Prostate gland (tissue), 2 donors: ENCODE results near the gene NUTM2B.
"Not testable (repeated sequence)": the region's sequence is repeated elsewhere in the genome, so short reads cannot be mapped to it uniquely, and the experiment has no call there.

Experiments used
- POLR2A ChIP-seq: fragments of 450-650 bp; IDR thresholded peaks from one replicate; pipeline ENCODE4 v1.6.1; 2016; ENCODE audit warnings: antibody characterized with exemption, mild to moderate bottlenecking
- TF ChIP-seq, protein P1 (sequence below), 4 experiments: fragments of 200-600 bp in 2 of 4; fragments of 450-650 bp in 2 of 4; sonication (generic) in 2 of 4; IDR thresholded peaks; 1 replicate in 3 of 4; 2 replicates in 1 of 4; pipeline ENCODE4 v1.5.1; 2016 to 2019; ENCODE audit warnings: antibody characterized with exemption in 4 of 4, mild to moderate bottlenecking in 2 of 4, moderate library complexity in 2 of 4

DNA sequence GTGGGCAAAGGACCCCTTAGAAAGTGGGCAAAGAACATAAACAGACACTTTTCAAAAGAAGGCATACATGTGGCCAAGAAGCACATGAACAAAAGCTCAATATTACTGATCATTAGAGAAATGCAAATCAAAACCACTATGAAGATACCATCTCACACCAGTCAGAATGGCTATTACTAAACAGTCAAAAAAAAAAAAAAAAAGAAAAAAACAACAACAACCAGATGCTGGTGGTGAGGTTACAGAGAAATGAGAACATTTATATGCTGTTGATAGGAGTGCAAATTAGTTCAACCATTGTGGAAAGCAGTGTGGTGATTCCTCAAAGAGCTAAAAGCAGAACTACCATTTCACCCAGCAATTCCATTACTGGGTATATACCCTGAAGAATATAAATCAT lies 50.6 kb downstream of the NUTM2B start:
- TF ChIP-seq, protein P1, sequence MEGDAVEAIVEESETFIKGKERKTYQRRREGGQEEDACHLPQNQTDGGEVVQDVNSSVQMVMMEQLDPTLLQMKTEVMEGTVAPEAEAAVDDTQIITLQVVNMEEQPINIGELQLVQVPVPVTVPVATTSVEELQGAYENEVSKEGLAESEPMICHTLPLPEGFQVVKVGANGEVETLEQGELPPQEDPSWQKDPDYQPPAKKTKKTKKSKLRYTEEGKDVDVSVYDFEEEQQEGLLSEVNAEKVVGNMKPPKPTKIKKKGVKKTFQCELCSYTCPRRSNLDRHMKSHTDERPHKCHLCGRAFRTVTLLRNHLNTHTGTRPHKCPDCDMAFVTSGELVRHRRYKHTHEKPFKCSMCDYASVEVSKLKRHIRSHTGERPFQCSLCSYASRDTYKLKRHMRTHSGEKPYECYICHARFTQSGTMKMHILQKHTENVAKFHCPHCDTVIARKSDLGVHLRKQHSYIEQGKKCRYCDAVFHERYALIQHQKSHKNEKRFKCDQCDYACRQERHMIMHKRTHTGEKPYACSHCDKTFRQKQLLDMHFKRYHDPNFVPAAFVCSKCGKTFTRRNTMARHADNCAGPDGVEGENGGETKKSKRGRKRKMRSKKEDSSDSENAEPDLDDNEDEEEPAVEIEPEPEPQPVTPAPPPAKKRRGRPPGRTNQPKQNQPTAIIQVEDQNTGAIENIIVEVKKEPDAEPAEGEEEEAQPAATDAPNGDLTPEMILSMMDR (IDR thresholded peaks at IDR 0.05) = not testable (repeated sequence)
- TF ChIP-seq POLR2A = not testable (repeated sequence)
